H9 (cell line): ENCODE measurements around the gene XPNPEP3. TPM values are rescaled to one million over a fixed set of nuclear protein-coding genes. Genes with fewer than 3 reads are reported as not detected.
A peak's percentile ranks its signal among the peaks of the same experiment; 100 is the strongest.

Experiments
- DNase-seq: peaks from one replicate; pipeline ENCODE4 v3.0.0-alpha.2; 2017
- H2AFZ ChIP-seq: one replicate; pipeline ENCODE4 v1.6.1; 2013; ENCODE audit warnings: mild to moderate bottlenecking, low read length, control low read depth, moderate library complexity
- H2AK5ac ChIP-seq: 2 replicates; pipeline ENCODE4 v1.6.1; 2013; ENCODE audit warnings: low read length, control low read depth, mixed read lengths; ENCODE audit not compliant: insufficient read length
- H2BK120ac ChIP-seq: one replicate; pipeline ENCODE4 v1.6.1; 2013; ENCODE audit warnings: low read depth, mild to moderate bottlenecking, low read length, control low read depth, inconsistent platforms; ENCODE audit not compliant: poor library complexity, severe bottlenecking
- H2BK12ac ChIP-seq: 2 replicates; pipeline ENCODE4 v1.6.1; 2013; ENCODE audit warnings: low read length, control low read depth, mixed read lengths, low read depth; ENCODE audit not compliant: insufficient read length
- H2BK15ac ChIP-seq: 2 replicates; pipeline ENCODE4 v1.6.1; 2013; ENCODE audit warnings: low read depth, low read length, control low read depth
- H2BK20ac ChIP-seq: one replicate; pipeline ENCODE4 v1.6.1; 2013; ENCODE audit warnings: low read depth, mild to moderate bottlenecking, low read length, control low read depth, inconsistent platforms; ENCODE audit not compliant: poor library complexity, severe bottlenecking
- H2BK5ac ChIP-seq: 2 replicates; pipeline ENCODE4 v1.6.1; 2013; ENCODE audit warnings: low read length, control low read depth, mixed read lengths; ENCODE audit not compliant: insufficient read length
- H3K14ac ChIP-seq: 2 replicates; pipeline ENCODE4 v1.6.1; 2013; ENCODE audit warnings: low read length, control low read depth; ENCODE audit not compliant: insufficient read depth
- H3K18ac ChIP-seq: 2 replicates; pipeline ENCODE4 v1.6.1; 2013; ENCODE audit warnings: low read depth, mild to moderate bottlenecking, mixed read lengths, low read length, control low read depth; ENCODE audit not compliant: insufficient read length
- H3K23ac ChIP-seq: 2 replicates; pipeline ENCODE4 v1.6.1; 2013; ENCODE audit warnings: low read length, control low read depth, mixed read lengths, low read depth; ENCODE audit not compliant: insufficient read length
- H3K23me2 ChIP-seq: 2 replicates; pipeline ENCODE4 v1.6.1; 2013; ENCODE audit warnings: low read depth, mild to moderate bottlenecking, mixed read lengths, low read length, control low read depth; ENCODE audit not compliant: insufficient read length, poor library complexity, severe bottlenecking
- H3K27ac ChIP-seq: 2 replicates; pipeline ENCODE4 v1.5.1; 2013; ENCODE audit warnings: low read length, control low read depth, mixed read lengths, low read depth; ENCODE audit not compliant: insufficient read length
- H3K27me3 ChIP-seq: 2 replicates; pipeline ENCODE4 v1.6.1; 2013; ENCODE audit warnings: low read length, control low read depth, inconsistent platforms; ENCODE audit not compliant: insufficient read depth
- H3K4ac ChIP-seq: 2 replicates; pipeline ENCODE4 v1.6.1; 2013; ENCODE audit warnings: low read depth, mild to moderate bottlenecking, control low read depth, inconsistent platforms, low read length, moderate library complexity
- H3K4me1 ChIP-seq: 2 replicates; pipeline ENCODE4 v1.6.1; 2013; ENCODE audit warnings: low read length, control low read depth, inconsistent platforms; ENCODE audit not compliant: insufficient read depth
- H3K4me2 ChIP-seq: 2 replicates; pipeline ENCODE4 v1.6.1; 2013; ENCODE audit warnings: low read length, control low read depth, mixed read lengths; ENCODE audit not compliant: insufficient read length, insufficient read depth
- H3K56ac ChIP-seq: 2 replicates; pipeline ENCODE4 v1.6.1; 2013; ENCODE audit warnings: low read depth, mild to moderate bottlenecking, mixed read lengths, low read length, control low read depth; ENCODE audit not compliant: insufficient read length
- H3K79me1 ChIP-seq: 2 replicates; pipeline ENCODE4 v1.6.1; 2013; ENCODE audit warnings: low read depth, mild to moderate bottlenecking, moderate library complexity, low read length, control low read depth, inconsistent platforms; ENCODE audit not compliant: insufficient read depth, poor library complexity, severe bottlenecking
- H3K79me2 ChIP-seq: 2 replicates; pipeline ENCODE4 v1.6.1; 2013; ENCODE audit warnings: low read length, control low read depth, inconsistent platforms; ENCODE audit not compliant: insufficient read depth
- H3K9ac ChIP-seq: 2 replicates; pipeline ENCODE4 v1.6.1; 2013; ENCODE audit warnings: low read length, control low read depth, mixed read lengths; ENCODE audit not compliant: insufficient read length; ENCODE audit errors: extremely low read depth
- H3K9me3 ChIP-seq: one replicate; pipeline ENCODE4 v1.6.1; 2013; ENCODE audit warnings: low read depth, low read length, inconsistent platforms; ENCODE audit not compliant: control insufficient read depth
- H3T11ph ChIP-seq: one replicate; pipeline ENCODE4 v1.6.1; 2013; ENCODE audit warnings: mild to moderate bottlenecking, low read length, control low read depth, inconsistent platforms
- H4K20me1 ChIP-seq: one replicate; pipeline ENCODE4 v1.6.1; 2013; ENCODE audit not compliant: control insufficient read depth, insufficient read length, insufficient read depth
- H4K5ac ChIP-seq: 2 replicates; pipeline ENCODE4 v1.6.1; 2013; ENCODE audit warnings: low read depth, mild to moderate bottlenecking, mixed read lengths, low read length, control low read depth; ENCODE audit not compliant: insufficient read length
- H4K8ac ChIP-seq: replicated peaks from 2 replicates; pipeline ENCODE4 v1.6.1; 2013; ENCODE audit warnings: low read length, control low read depth, mixed read lengths, low read depth; ENCODE audit not compliant: insufficient read length
- H4K91ac ChIP-seq: 2 replicates; pipeline ENCODE4 v1.6.1; 2013; ENCODE audit warnings: low read depth, mild to moderate bottlenecking, moderate library complexity, mixed read lengths, low read length, control low read depth; ENCODE audit not compliant: insufficient read length
- H3K27ac Mint-ChIP-seq, 3 experiments: 2 replicates in 2 of 3; 3 replicates in 1 of 3; pipeline ENCODE4 v1.8.0; 2020 to 2021; ENCODE audit warnings: mixed read lengths in 3 of 3, mild to moderate bottlenecking in 1 of 3, moderate library complexity in 1 of 3
- H3K27me3 Mint-ChIP-seq: 2 replicates; pipeline ENCODE4 v1.8.0; 2021; ENCODE audit warnings: low read depth, mild to moderate bottlenecking, moderate library complexity, mixed read lengths
- H3K36me3 Mint-ChIP-seq, 3 experiments: 2 replicates in 2 of 3; 3 replicates in 1 of 3; pipeline ENCODE4 v1.8.0; 2020 to 2021; ENCODE audit warnings: low read depth in 3 of 3, mixed read lengths in 3 of 3; ENCODE audit not compliant: insufficient read depth in 1 of 3
- H3K4me1 Mint-ChIP-seq, 2 experiments: 2 replicates each; pipeline ENCODE4 v1.8.0; 2020; ENCODE audit warnings: mixed read lengths in 2 of 2
- H3K4me3 Mint-ChIP-seq, 2 experiments: 2 replicates in 1 of 2; 3 replicates in 1 of 2; pipeline ENCODE4 v1.8.0; 2020 to 2021; ENCODE audit warnings: mild to moderate bottlenecking in 2 of 2, mixed read lengths in 2 of 2, moderate library complexity in 1 of 2
- H3K9me3 Mint-ChIP-seq, 2 experiments: 2 replicates in 1 of 2; 3 replicates in 1 of 2; pipeline ENCODE4 v1.8.0; 2020; ENCODE audit warnings: mild to moderate bottlenecking in 2 of 2, mixed read lengths in 2 of 2, moderate library complexity in 1 of 2
- CTCF ChIP-seq: fragments of 200-600 bp; sonication (generic); conservative IDR thresholded peaks from 3 replicates; pipeline ENCODE4 v1.8.0; 2021; ENCODE audit warnings: antibody characterized with exemption, mild to moderate bottlenecking
- WGBS: extraction: QIAGEN DNeasy Blood & Tissue Kit; methylation state at CpG from one replicate; pipeline ENCODE4 v1.1.7; 2013; ENCODE audit warnings: missing lambda C conversion rate, low lambda C conversion rate, mixed read lengths; ENCODE audit not compliant: insufficient read length; ENCODE audit errors: extremely low coverage; 5-methylcytosine and 5-hydroxymethylcytosine counted together
- total RNA-seq: library from RNA; stranded (reverse); gene quantifications from 2 replicates; pipeline ENCODE4 v1.2.1, GENCODE V29; 2021

XPNPEP3 gene
- total RNA-seq, 1 experiment from 2014 or later, result 18.3 TPM

DNA sequence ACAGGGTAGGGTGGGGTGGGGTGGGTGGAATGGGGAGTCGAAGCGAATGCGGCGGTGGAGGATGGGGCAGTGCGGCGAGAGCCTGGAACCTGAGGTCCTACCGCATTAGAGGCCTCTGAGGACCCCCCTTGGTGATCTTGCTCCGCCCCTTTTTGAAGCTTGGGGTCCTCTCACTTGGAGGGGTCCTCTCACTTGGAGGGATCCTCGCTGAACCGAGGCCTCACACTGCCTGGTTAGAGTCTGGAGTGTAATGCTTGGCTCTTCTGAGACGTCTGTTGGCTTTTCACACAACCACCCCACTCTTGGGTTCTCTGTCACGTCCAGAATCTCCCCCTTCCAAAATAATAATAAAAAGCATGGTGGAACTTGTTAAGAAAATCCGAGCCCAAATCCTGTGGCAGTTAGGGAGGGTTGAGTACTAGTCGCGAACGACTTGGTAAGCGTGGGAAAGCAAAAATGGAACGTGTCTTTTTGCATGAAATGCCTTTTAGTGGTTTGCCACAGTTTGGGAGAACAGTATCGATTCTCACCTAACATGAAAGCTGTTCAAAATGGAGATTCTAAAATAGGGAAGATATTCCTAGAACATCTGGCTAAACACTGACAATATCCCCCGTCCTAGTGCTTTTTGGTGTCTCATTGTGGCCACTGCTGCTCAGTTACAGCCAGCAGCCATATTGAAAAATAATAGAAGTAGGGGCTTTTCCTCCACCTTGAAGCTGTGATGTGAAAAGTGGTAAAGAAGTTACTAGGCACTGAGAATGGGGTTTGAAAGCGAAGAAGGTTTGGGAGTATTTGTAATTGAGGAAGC is 95.1 kb downstream of the XPNPEP3 start:
- H3K14ac ChIP-seq, result no peak overlapping the region
- H2AK5ac ChIP-seq, result no peak overlapping the region
- H3K27me3 ChIP-seq, result no peaks in the 10 kb centered on the region
- no peaks in the 10 kb centered on the region for H4K20me1 ChIP-seq
- no peak overlapping the region for H2BK15ac ChIP-seq
- TF ChIP-seq CTCF, result no peak
- H3K4ac ChIP-seq, result no peak overlapping the region
- no peak overlapping the region for H4K8ac ChIP-seq
- H3K56ac ChIP-seq, result no peak overlapping the region
- H3K79me1 ChIP-seq, result peaks cover 11% of the 10 kb centered on the region
- peak overlapping the region; percentile 99 for H3K4me3 Mint-ChIP-seq
- no peak overlapping the region for H3K27ac ChIP-seq
- peaks cover 14 to 35% (median 32%) of the 10 kb centered on the region in 3 experiments; a peak in 6 of 7 replicates for H3K36me3 Mint-ChIP-seq
- H3K4me2 ChIP-seq, result peak overlapping the region; percentile 99
- 100% methylated on average over 1 of the region's 21 CpGs for whole genome bisulfite sequencing
- H3K4me1 ChIP-seq, result no peaks in the 10 kb centered on the region
- peaks cover 13 to 15% of the 10 kb centered on the region in 2 experiments for H3K4me1 Mint-ChIP-seq
- H4K5ac ChIP-seq, result no peak overlapping the region
- H2BK20ac ChIP-seq, result no peak overlapping the region
- peaks cover 15% of the 10 kb centered on the region; the same call in 1 of the 2 replicates for H3K79me2 ChIP-seq
- peak overlapping the region; percentile 41 for H3K9ac ChIP-seq
- no peak overlapping the region for H2AFZ ChIP-seq
- no peak overlapping the region for H2BK120ac ChIP-seq
- no peak overlapping the region for H2BK5ac ChIP-seq
- no peaks in the 10 kb centered on the region for H3K9me3 Mint-ChIP-seq
- H3K18ac ChIP-seq, result no peak overlapping the region
- no peak overlapping the region for H3T11ph ChIP-seq
- H3K23ac ChIP-seq, result no peak overlapping the region
- H3K27ac Mint-ChIP-seq, result peak overlapping the region; percentile 94 to 100 (median 98); a peak in 6 of 7 replicates
- peaks cover 12% of the 10 kb centered on the region for H3K23me2 ChIP-seq
- peaks cover 2% of the 10 kb centered on the region; the same call in 1 of the 2 replicates for H3K27me3 Mint-ChIP-seq
- H2BK12ac ChIP-seq, result no peak overlapping the region
- DNase-seq, result no peak
- H4K91ac ChIP-seq, result no peak overlapping the region
- H3K9me3 ChIP-seq, result no peaks in the 10 kb centered on the region
